NCI-H2171 treated with DMSO at 0.1 percent for 48 hours (cell line): ENCODE results near the gene GPR39.
"Not testable (repeated sequence)": the region's sequence is repeated elsewhere in the genome, so short reads cannot be mapped to it uniquely, and the experiment has no call there.

Experiments used
- DNase-seq: peaks from one replicate; lab custom pipeline; 2025; lab: John Stamatoyannopoulos, UW

Gene GPR39

DNA sequence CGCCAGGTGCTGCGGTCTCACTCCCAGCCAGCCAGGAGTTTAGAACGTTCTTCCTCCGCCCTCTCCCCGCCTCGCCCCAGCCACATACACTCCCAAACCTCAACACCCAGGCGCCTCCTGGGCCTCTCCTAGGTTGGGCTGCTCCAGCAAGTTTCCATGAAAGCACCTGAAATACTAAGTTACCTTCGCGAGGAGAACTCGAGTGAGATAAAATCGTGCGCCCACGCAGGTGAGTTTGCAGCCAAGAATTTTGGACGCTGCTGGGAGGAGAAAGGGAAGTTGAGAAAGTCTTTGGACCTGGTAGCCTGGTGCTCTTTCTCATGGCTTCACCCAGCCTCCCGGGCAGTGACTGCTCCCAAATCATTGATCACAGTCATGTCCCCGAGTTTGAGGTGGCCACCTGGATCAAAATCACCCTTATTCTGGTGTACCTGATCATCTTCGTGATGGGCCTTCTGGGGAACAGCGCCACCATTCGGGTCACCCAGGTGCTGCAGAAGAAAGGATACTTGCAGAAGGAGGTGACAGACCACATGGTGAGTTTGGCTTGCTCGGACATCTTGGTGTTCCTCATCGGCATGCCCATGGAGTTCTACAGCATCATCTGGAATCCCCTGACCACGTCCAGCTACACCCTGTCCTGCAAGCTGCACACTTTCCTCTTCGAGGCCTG is at the start of gene GPR39:
Gene GPR39 (plus strand): TSS at position 83 of the 673 bp plus-strand sequence.
- no peak for DNase-seq

DNA sequence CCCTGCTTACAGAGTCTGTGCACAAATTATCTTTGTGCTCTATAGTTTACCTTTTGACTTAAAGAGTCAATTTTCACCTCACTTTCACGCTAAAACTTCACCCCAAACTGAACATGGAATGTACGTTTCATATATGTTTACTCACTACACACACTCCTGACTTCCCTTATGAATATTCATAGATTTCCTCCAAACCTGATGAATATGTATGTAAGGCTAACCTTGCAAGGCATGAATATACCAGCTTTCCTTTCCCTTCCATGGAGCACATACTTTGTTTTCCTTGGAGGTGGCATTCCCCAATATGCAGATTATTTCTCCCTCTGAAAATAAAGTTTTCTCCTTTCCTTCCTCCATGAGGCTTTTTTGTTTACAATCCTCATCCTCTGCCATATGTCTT is 48.4 kb upstream of the GPR39 start:
- no peak for DNase-seq

DNA sequence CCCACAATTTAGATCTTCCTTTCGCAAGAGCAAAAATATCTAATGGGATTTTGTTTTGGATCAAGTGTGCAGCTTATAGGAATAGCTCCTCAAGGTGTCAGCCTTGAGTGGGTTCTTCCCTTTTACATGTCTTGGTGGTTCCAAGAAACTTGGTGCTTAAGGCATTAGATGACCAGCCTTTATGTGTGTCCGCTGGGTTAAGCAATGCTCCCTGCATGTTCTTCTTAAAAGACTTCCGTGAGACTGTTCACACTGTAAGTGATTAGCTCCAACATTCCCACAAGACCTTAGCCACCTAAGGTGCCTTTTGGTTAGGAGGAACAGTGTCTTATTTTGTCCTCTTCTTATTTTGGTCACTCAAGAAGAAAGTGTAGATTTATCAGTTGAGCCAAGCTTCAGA is 44.3 kb upstream of the GPR39 start:
- DNase-seq, result no peak

DNA sequence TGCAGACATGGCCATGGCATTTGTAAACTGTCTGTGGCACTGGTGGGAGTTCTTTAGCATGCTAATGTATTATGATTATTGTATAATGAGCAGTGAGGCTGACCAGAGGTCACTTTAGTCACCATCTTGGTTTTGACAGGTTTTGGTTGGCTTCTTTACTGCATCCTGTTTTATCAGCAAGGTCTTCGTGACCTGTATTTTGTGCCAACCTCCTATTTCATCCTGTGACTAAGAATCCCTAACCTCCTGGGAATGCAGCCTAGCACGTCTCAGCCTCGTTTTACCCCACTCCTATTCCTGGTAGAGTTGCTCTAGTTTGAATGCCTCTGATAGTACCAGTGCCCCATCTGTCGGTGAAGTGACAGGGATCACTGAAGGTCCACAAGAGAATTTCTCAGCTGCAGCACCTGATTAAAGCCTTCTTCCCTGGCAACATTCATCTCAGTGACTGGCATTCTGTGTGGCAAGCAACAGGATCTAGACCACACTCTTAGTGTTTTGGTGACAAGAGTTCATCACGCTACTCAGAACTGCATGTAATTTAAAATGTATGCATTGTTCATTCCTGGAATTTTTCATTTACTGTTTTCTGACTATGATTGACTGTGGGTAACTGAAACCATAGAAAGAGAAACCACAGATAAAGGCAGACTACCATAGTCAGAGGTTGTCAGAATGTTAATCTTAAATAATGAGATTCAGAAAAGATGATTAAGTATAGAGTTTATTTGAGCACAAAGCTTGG is 43.0 kb upstream of the GPR39 start:
- DNase-seq, result no peak

DNA sequence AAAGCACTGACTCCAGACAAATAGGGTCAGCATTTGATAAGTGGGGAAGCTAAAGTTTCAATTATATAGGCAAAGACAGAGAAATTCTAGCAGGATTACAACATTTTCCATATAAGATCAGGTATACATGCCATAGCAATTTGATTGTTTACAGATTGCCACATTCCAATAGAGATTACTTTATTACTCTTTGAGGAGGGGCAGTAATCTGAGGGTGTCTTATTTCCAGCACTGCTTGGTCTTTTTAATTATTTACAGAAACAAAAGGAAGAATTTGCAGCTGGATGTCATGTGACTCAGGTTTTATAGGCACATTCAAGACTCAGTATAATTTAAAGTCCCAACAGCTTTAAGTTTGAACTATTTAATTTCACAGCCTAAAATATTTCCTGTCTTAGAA is 42.5 kb upstream of the GPR39 start:
- no peak for DNase-seq

DNA sequence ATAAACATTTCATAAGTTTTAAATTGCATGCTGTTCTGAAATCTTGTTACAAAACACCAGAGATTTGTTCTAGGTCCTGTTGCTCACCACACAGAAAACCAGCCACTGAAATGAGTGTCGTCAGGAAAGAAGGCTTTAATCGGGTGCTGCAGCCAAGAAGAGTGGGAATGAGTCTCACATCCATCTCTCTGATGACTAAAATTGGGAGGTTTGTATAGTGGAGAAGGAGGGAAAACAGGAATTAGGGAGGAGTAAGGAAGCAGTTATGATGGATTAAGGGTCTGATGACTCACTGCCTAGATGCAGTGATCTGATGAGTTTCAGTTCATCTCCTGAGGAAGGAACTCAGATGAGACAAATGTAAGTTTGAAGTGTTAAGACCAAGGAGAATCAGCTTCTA is 42.1 kb upstream of the GPR39 start:
- no peak for DNase-seq

DNA sequence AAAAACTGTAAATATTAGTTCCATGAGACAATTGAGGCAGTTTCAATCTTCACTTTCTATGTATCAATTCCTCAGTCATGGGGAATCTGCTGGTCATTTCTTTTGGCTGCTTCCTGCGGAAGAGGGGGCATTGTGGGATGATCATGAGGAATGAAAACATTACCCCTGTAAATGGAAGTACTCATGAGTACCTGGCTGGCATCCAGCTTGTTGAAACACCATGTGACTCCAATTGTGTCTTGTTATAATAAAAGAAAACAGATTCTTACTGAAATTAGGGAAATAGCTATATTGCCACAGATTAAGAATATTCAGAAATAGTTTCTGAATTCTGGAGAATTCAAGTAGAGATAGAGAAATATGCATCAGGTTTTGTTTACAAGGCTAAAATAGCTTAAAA is 41.6 kb upstream of the GPR39 start:
- no peak for DNase-seq

DNA sequence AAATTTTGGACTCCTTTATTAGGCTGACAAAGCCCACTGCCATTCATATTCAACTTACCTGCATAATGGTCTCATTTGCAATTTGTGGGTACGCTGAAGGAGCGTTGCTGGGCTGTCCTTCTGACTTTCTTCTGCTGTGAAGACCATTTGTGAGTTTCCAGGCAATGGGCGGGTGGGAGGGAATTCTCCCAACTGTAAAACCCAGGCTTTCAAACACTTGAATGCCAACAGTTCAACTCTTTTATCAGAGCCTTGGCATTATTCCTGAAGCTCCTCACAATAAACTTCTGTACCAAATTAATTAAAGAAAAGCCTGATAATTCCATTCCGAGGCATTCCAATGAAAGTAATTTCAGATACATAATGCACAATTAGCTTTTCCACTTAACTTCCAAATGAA is 35.2 kb upstream of the GPR39 start:
- DNase-seq, result no peak

DNA sequence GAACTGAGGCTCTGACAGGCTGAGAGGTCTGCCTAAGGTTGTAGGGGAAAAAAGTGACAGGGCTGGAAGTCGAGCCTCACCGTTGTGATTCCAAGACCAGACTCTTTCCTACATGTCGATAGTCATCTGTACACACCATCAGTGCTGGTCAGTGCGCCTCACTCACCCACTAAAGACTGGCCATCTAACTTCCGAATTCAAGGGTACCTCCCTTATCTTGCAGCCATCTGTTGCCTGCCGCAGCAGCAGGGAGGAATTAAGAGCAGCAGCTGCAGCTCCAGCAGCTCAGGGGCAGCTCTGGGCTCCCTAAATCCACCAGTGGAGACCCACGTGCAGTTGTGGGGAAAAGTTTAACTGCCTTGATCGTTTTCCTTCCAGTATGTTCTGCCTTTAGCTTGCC is 32.6 kb upstream of the GPR39 start:
- no peak for DNase-seq

DNA sequence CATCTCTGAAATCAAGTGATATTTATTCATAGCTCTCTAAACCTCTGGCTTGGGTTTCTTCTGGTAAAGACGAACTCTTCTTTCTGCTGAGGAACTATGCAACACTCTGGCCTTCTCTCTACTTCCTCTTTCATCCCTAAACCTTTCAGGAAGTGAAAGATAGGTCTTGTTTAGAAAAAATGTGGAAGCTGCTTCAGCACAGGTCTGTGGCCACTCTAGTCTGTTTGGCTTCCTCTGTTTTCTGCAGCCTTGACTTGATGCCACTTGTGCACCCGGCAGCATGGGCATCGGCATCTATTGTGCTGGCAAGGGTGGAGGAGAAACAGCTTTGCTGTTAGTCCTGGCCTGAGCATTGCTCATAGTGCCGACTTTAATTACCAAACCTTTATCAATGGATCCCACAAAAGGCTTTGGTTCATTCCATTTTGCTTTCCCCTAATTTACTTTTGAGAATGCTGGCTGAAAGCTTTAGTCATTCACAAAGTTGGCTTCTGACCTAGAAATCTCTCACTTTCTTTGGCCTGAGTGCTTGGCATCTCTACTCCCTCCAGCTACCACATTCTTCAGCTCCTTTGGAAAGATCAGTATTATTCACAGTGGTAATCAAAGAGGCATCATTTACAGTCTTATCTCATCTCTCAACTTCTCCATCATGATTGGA is 32.0 kb upstream of the GPR39 start:
- DNase-seq, result no peak

DNA sequence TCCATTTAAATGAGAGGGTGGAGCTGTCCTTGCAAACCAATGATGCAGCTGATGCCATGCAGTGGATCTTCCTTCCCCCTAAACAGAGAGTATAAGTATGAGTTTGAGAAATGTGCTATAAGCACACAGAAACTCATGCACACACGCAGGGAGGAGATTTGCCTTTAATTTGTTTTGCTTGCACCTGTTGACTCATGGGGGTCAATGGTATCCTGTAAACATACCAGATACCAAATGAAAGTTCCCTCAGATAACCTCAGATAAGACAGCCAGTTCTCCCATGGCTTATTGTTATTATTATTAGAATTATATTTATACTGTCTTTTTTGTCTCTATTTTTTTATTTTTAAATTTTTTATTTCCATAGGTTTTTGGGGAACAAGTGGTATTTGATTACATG is 29.5 kb upstream of the GPR39 start:
- no peak for DNase-seq

DNA sequence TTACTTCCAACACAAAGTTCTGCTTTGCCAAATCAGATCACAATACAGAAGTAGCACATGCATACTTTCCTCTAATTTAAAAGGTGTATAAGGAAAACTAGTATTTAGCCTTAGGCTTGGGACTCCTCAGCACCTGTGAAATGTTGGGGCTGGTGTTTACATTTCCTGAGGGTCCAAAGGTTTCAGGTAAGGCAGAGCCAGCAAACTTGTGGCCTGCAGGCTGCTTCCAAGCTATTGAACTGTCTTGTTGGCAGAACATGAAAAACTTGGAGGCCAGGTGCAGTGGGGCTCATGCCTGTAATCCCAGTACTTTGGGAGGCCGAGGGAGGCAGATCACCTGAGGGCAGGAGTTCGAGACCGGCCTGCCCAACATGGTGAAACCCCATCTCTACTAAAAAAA is 26.5 kb upstream of the GPR39 start:
- DNase-seq, result no peak

DNA sequence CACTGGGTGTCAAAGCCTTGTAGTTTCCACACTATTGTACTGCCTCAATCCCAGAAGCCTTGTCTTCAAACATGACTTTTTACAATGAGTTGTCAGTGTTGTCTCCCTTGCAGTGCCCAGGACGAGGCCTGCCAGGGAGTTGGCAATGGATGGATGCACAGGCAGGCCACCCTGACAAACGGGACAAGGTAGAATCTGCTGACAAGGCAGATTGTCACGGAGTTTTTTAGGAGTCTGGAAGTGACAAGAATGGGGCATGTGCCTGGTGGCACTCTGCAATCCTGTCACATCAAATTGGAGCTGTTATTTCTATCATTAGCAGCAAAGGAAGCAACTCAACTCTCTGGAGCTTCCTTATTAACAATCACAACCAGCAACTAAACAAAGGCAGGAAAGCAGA is 25.2 kb upstream of the GPR39 start:
- DNase-seq, result no peak

DNA sequence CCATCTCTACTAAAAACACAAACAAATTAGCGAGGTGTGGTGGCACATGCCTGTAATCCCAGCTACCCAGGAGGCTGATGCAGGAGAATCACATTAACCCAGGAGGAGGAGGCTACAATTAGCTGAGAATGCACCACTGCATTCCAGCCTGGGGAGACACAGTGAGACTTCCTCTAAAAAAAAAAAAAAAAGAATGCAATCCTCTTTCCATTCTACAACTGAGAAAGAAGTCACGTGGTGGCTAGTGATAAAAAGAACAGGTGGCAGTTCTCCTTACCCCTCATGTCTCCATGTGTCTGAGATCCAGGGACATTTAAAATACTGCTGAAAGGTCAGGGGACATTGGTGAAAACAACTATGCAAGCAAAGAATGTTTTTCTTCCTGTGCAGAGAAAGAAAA is 24.4 kb upstream of the GPR39 start:
- DNase-seq, result no peak

DNA sequence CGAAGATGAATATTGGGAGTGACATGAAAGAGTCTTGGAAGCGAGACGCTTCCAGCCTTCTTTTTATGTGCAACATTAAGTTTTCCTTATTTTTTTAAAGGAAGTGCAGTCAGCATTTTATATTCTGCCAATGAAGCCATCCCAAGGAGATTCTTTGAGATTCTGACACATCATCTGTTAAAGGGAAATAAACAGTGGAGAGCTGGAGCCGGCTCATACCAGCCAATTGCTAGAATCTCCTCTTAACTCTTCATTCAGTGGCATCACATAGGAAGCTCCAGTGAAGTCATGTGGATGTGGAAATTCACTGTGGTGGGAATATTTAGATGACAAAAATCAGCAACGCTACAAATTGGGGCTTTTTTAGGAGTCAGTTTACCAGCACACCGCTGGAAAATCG is 23.7 kb upstream of the GPR39 start:
- no peak for DNase-seq

DNA sequence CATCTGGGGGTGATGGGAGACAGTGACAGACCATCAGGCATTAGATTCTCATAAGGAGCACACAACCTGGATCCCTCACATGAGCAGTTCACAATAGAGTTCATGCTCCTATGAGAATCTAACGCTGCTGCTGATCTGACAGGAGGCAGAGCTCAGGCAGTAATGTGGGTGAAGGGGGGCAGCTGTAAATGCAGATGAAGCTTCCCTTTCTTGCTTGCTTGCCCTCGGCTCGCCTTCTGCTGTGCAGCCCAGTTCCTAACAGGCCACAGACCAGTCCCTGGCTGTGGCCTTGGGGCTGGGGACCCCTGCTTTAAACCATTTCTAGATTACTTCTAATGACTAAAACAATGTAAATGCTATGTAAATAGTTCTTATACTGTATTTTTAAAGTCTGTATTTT is 19.6 kb upstream of the GPR39 start:
- not testable (repeated sequence) for DNase-seq

DNA sequence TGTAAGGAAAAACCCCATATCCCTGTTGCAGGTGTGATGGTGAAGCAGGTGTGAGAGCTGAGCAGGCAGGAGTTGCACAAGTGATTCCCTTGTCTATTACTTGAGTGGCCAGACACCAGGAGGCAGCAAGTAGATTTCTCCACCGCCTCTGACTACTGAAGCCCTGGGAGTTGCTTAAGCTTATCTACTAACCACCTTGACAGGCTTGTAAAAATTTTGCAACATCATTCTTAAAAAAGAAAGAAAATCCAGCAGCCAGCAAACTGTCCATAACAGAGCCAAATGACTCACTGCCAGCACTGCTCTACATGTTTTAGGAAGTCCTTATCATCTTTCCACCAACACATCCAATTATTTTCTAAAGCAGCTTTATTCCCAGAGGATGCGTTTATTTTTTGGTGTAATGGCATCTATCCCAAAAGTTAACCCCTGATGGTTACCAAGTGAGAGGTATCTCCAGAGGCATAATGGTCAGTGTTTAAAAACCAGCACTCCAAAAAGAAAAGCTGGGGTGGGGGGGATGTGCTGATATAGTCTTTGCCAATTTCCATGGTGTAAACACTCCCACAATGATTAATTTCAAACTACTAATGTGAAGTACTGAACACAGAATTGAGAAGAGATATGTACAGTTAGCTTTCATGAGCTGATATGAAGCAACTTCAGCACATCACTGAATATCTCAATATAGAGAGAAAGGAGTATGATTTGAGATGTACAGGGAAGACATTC is 16.3 kb upstream of the GPR39 start:
- DNase-seq, result no peak

DNA sequence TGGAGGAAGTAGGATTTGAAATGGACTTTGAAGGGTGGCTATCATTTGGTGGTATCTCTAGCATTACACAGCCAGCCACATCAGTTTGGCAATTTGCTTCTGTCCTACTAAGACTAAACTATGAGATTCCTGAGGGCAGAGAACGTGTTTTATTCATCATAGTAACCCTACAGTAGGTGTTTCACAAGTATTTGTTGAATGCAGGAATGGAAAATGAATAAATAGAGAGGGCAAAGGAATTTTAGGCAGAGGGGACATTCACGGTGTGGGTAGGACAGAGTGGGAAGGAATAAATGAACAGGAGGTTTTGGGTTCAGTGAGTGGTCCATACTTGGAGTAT is 15.7 kb upstream of the GPR39 start:
- no peak for DNase-seq

DNA sequence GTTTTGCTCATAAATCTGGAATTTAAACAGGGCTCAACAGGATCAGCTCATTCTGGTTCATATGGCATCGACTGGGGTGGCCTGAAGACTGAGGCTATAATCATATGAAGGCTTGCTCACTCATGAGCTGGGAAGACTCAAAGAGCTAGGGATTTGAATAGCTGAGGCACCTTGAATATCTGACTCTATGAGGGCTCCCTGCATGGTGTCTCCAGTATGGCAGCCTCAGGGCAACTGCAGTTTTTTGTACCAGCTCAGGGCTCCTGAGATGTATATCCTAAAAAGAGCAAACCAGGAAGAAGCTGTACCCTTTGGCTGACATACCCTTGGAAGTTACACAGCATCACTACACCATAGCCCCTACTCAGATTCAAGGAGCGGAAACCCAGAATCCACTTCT is 15.3 kb upstream of the GPR39 start:
- DNase-seq, result no peak

DNA sequence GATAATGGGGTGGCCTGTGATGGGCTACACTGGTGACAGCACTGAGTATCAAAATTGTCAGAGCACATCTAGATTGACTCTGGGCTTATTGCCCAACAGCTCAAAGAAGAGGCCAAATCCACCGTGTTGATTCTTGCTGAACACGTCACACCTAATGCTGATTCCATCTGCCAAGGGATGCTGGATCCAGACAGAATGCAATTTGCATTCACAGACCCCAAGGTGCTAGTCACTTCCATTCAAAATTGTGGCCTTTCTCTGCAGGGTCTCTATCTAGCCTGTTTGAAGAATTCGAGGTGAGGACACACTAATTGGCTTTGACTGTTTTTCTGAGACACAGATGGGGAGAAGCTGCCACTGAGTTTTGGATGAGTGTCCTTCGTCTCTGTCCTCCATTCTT is 13.5 kb upstream of the GPR39 start:
- DNase-seq, result no peak

DNA sequence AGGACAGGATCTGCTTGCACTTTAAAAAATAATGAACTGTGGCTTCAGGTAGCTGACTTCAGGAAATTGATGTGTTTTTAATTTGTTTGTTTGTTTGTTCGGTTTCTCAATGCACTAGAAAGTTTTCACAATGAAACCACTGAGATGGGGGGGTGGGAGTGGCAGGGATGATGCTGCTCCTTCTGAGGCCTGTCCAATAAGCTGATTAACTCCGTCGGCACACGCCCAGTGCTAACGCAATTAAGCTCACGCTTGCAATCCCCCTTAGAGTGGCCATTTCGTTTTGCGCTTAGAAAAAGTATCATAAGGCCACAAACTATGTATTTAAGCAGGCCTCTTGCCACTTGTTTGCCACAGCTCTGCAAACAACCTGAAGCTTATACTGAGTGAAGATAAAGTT is 12.5 kb upstream of the GPR39 start:
- no peak for DNase-seq

DNA sequence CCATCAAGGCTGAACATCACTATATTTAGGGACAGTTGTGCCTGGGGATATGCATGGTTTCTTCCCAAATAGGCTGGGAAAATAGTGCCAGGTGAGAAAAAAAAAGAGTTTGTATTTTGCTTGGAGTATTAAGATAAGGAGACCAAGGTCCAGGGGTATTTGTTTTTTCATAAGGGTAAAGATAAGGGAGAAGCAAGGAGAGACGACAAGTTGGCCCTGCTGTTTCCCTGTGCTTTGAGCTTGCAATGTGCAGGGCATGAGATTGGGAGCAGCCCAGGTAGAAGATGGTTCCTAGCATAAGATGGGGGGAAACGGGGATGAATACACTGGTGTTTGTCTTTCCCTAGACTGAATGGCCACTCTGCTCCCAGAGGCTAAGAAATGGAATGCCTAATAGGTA is 8.8 kb upstream of the GPR39 start:
- no peak for DNase-seq

DNA sequence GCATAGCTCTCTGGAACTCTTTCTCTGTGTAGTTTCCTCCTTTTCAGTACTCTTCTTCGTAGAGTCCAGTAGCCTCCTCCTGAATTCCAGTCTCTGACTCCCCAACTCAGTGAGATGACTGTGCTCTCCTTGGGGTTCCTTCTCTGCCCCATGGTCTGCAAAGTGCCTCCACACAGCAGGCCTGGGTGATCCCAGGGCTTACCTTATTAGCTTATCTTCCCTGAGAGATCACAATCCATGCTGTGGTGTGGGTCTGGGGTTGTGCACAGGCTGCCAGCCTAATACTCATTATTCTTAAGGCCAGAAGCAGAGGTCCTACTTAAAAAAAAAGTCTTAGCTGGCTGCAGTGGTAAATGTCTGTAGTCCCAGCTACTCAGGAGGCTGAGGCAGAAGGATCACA is 4.6 kb upstream of the GPR39 start:
- DNase-seq, result no peak
